Measurements from ENCODE around the gene MINDY3.
A peak's percentile ranks its signal among the peaks of the same experiment; 100 is the strongest.

MINDY3 gene

DNA sequence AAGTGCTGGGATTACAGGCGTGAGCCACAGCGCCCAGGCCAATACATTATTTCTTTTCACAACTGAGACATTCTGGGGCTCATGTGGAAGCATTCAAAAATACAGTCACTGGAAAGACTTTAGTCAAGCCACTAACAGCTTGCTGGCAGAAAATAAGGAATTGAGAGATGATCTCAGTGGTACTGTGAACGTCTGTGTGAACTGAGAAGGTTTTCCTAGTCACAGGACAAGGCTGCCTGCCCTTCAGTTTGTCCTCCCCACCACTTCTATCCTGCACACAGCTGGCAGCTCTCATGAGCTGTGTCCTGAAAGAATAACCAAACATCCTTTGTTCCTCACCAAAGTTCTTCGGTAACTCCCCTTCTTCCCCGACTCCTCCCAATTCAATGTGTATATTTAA, 109.3 kb downstream of the MINDY3 start:
- DNase-seq (ENCODE audit: low read depth in 2 of 2): no peak
- H3K4me3 ChIP-seq (replicated peaks in 1 of 2; ENCODE audit: low read depth in 2 of 2, low read length in 2 of 2): no peak overlapping the region
- TF ChIP-seq, protein P1, sequence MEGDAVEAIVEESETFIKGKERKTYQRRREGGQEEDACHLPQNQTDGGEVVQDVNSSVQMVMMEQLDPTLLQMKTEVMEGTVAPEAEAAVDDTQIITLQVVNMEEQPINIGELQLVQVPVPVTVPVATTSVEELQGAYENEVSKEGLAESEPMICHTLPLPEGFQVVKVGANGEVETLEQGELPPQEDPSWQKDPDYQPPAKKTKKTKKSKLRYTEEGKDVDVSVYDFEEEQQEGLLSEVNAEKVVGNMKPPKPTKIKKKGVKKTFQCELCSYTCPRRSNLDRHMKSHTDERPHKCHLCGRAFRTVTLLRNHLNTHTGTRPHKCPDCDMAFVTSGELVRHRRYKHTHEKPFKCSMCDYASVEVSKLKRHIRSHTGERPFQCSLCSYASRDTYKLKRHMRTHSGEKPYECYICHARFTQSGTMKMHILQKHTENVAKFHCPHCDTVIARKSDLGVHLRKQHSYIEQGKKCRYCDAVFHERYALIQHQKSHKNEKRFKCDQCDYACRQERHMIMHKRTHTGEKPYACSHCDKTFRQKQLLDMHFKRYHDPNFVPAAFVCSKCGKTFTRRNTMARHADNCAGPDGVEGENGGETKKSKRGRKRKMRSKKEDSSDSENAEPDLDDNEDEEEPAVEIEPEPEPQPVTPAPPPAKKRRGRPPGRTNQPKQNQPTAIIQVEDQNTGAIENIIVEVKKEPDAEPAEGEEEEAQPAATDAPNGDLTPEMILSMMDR (IDR thresholded peaks at IDR 0.05; ENCODE audit: low read depth, low read length): no peak

DNA sequence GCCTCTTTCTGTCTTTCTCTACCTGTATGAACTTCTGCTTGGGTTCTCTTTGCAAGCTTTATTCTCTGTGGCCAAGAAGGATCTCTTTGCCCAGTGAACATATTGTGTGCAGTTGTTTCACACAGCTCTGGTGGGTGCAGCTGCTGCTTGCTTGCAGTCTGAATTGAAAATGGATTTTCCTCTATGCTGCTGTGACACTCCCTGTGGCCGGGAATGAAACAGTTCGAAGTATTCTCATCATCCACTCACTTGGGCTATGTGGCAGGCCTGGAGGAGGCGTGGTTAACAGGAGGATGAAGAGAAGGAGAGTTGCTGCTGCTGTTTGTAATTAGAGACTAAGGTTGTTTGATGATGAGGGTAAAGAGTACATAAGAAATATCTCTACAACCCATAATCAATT, 112.2 kb downstream of the MINDY3 start:
- no peak for DNase-seq (ENCODE audit: low read depth in 2 of 2)
- H3K4me3 ChIP-seq (replicated peaks in 1 of 2; ENCODE audit: low read depth in 2 of 2, low read length in 2 of 2): no peak overlapping the region
- TF ChIP-seq, protein P1 (IDR thresholded peaks at IDR 0.05; ENCODE audit: low read depth, low read length): no peak

DNA sequence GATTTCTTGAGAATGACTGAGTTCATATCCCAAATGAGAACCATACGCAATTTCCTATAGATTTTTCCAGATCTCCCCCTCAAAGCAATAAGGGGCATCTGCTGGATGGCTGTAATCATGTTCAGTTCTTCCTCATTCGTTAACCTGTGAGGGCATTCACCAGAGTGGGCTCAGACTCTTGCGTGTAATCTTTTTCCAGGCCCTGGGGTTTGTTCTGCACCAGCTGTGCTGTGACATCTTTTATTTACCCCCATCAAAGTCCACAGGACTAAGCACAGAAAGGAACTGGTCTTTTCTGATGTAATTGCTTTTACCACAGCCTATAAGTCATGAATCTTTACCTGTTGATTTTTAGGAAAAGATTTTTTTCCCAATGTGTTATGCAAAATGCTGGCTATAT, 112.7 kb downstream of the MINDY3 start:
- no peak overlapping the region for H3K4me3 ChIP-seq (replicated peaks in 1 of 2; ENCODE audit: low read depth in 2 of 2, low read length in 2 of 2)
- TF ChIP-seq, protein P1 (IDR thresholded peaks at IDR 0.05; ENCODE audit: low read depth, low read length): no peak
- no peak for DNase-seq (ENCODE audit: low read depth in 2 of 2)

DNA sequence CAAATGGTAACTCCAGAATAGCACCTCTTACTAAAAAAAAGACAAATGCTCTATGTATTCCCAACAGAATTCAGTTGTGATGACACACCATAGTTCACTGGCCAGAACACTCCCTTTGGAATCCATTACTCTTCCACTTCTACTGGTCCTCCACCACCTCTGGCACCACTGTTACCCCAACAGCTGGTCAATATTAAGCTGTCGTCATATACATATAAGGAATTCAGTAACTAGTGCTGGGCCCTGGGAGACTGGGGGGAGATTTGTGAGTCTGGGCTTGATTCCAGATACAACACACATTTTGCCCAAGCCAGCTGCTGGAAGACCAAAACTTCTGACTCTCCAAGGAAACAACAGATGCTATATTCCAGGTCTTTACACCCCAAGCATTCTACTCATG, 114.6 kb downstream of the MINDY3 start:
- TF ChIP-seq, protein P1 (IDR thresholded peaks at IDR 0.05; ENCODE audit: low read depth, low read length): no peak
- peak; percentile 77 to 89 for DNase-seq (ENCODE audit: low read depth in 2 of 2)
- no peak overlapping the region for H3K4me3 ChIP-seq (replicated peaks in 1 of 2; ENCODE audit: low read depth in 2 of 2, low read length in 2 of 2)

DNA sequence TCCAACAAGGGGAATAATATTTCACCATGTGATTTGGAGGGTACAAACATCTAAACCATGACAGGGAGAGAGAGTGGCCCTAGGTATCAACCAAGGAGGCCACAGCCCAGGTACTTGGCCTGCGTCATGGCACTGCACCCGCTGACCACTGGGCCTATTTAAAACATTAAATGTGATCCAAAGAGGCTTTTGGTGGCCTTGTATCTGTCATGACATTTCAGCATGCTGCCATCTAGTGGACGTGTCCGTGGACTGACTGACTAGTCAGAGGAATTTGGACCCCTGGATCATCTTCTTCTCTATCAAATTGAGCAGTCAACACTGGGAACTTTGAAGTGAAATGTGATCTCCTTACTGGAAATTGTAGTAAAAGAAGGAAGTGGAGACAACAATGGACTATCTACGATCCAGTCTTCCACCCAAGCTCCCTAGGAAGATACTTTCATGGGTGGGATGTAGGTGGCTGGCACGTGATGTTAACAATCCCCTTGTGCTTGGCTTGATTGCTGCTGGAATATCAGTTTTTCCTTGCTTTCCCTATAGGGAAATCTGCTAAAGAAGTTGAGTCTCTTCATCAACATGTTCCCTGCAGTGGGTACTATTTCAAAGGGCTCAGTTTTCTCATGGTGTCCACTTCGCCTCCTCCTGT, 116.0 kb downstream of the MINDY3 start:
- TF ChIP-seq, protein P1 (IDR thresholded peaks at IDR 0.05; ENCODE audit: low read depth, low read length): peak; percentile 40
- peak; percentile 67 to 75 for DNase-seq (ENCODE audit: low read depth in 2 of 2)
- H3K4me3 ChIP-seq (replicated peaks in 1 of 2; ENCODE audit: low read depth in 2 of 2, low read length in 2 of 2): no peak overlapping the region

DNA sequence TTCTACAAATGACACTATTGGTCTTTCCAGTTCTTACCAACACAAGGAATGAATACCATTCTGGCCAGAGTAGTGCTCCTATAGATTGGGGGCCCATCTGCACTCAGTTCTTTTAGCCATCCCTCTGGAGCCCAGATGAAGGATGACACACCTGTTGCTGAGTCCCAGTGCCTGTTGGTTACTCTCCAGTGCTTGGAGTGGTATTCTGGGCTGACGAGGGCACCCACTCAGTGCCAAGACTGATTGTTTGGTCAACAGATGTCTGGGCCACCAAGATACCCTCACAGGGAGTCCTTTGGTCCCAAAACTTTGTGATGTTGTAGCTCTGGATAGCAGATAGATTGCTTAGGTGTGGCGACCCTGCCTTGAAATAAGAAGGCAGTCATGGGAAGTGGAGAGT, 116.9 kb downstream of the MINDY3 start:
- TF ChIP-seq, protein P1 (IDR thresholded peaks at IDR 0.05; ENCODE audit: low read depth, low read length): no peak
- no peak overlapping the region for H3K4me3 ChIP-seq (replicated peaks in 1 of 2; ENCODE audit: low read depth in 2 of 2, low read length in 2 of 2)
- no peak for DNase-seq (ENCODE audit: low read depth in 2 of 2)

DNA sequence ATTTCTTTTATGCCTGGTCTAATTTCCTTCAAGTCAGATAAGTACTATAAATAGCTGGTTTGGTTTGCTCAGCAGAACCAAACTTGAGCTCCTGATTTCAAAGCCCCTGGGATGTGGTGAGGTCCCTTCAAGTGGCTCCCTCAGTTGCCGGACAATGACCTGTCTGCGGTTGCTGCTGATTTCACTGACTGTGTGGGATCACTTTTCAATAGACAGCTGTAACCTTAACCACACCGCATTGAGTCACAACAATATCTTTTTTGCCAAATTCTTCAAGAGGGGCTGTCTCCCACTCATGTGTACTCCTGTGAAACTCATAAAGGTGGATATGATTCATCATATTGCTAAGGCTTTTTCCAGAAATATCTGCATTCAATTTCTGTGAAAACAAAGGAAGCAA, 117.5 kb downstream of the MINDY3 start:
- no peak overlapping the region for H3K4me3 ChIP-seq (replicated peaks in 1 of 2; ENCODE audit: low read depth in 2 of 2, low read length in 2 of 2)
- peak in 1 of 2 donors; percentile 45 for DNase-seq (ENCODE audit: low read depth in 2 of 2)
- TF ChIP-seq, protein P1 (IDR thresholded peaks at IDR 0.05; ENCODE audit: low read depth, low read length): no peak
